AG09309 (cell line): Measurements from ENCODE around the gene HLA-DPA1.
A peak's percentile ranks its signal among the peaks of the same experiment; 100 is the strongest.

Experiments used
- DNase-seq: peaks from one replicate; pipeline ENCODE4 v3.0.0-alpha.2; 2010; ENCODE audit warnings: low read depth
- H3K4me3 ChIP-seq: 2 replicates; pipeline ENCODE4 v1.5.1; 2011; ENCODE audit warnings: mild to moderate bottlenecking, low read depth, low read length, moderate library complexity; ENCODE audit not compliant: control insufficient read depth
- CTCF ChIP-seq: IDR thresholded peaks from 2 replicates; pipeline ENCODE4 v1.5.1; 2011; ENCODE audit warnings: mild to moderate bottlenecking, low read depth, low read length, inconsistent platforms; ENCODE audit not compliant: insufficient read depth, control insufficient read depth; ENCODE audit errors: missing control alignments

HLA-DPA1 gene

GRCh38 chr6:33092385-33092784, 18.9 kb upstream of the HLA-DPA1 start:
- no peak overlapping the region for H3K4me3 ChIP-seq
- TF ChIP-seq CTCF = no peak
- DNase-seq = no peak

- no peak for DNase-seq
- TF ChIP-seq CTCF = peak; percentile 38
- no peak overlapping the region for H3K4me3 ChIP-seq
Observed at GRCh38 chr6:33091957-33092356, 18.5 kb upstream of the HLA-DPA1 start.

- DNase-seq = no peak
- no peak for TF ChIP-seq CTCF
- H3K4me3 ChIP-seq = no peak overlapping the region
Observed at GRCh38 chr6:33088931-33089620, 15.6 kb upstream of the HLA-DPA1 start.

GRCh38 chr6:33088258-33088930, 14.9 kb upstream of the HLA-DPA1 start:
- no peak for DNase-seq
- no peak for TF ChIP-seq CTCF

GRCh38 chr6:33085627-33086026, 12.2 kb upstream of the HLA-DPA1 start:
- TF ChIP-seq CTCF = no peak
- H3K4me3 ChIP-seq = no peak overlapping the region
- no peak for DNase-seq

More at GRCh38 chr6:33088258-33088930, 14.9 kb upstream of the HLA-DPA1 start:
- H3K4me3 ChIP-seq = no peak overlapping the region

GRCh38 chr6:33082702-33083101, 9.3 kb upstream of the HLA-DPA1 start:
- H3K4me3 ChIP-seq = no peak overlapping the region
- TF ChIP-seq CTCF = no peak
- DNase-seq = no peak
